Neural cell (in vitro differentiated cells): ENCODE results near the gene MECR.

Source experiments
- CTCF ChIP-seq: fragments of 450-650 bp; IDR thresholded peaks from 2 replicates; pipeline ENCODE4 v1.5.1; 2014; ENCODE audit warnings: antibody characterized with exemption, mild to moderate bottlenecking, moderate library complexity; ENCODE audit not compliant: poor library complexity, severe bottlenecking
- EP300 ChIP-seq: fragments of 450-650 bp; conservative IDR thresholded peaks from 2 replicates; pipeline ENCODE4 v1.6.1; 2014; ENCODE audit warnings: antibody characterized with exemption, mild to moderate bottlenecking, moderate library complexity; ENCODE audit not compliant: poor library complexity, severe bottlenecking
- EZH2 ChIP-seq: fragments of 200-600, 300-800 bp; shearing (Covaris generic), sonication (generic); IDR thresholded peaks from 2 replicates; pipeline ENCODE4 v1.6.1; 2014; ENCODE audit warnings: antibody characterized with exemption, low read length, borderline replicate concordance, mild to moderate bottlenecking; ENCODE audit not compliant: insufficient read depth, poor library complexity, severe bottlenecking
- MXI1 ChIP-seq: fragments of 450-650 bp; conservative IDR thresholded peaks from 2 replicates; pipeline ENCODE4 v1.6.1; 2014; ENCODE audit warnings: antibody characterized with exemption, mild to moderate bottlenecking; ENCODE audit not compliant: poor library complexity, severe bottlenecking
- POLR2AphosphoS5 ChIP-seq: IDR thresholded peaks from 2 replicates; pipeline ENCODE4 v1.6.1; 2012
- REST ChIP-seq: IDR thresholded peaks from 2 replicates; pipeline ENCODE4 v1.6.1; 2012; ENCODE audit warnings: borderline replicate concordance
- SMC3 ChIP-seq: fragments of 450-650 bp; conservative IDR thresholded peaks from 2 replicates; pipeline ENCODE4 v1.6.1; 2014; ENCODE audit warnings: antibody characterized with exemption, mild to moderate bottlenecking, moderate library complexity; ENCODE audit not compliant: poor library complexity
- TAF1 ChIP-seq: IDR thresholded peaks from 2 replicates; pipeline ENCODE4 v1.6.1; 2012; ENCODE audit warnings: low read depth

GRCh38 chr1:29144178-29144577, 86.6 kb downstream of the MECR start:
- no peak for TF ChIP-seq CTCF
- TF ChIP-seq POLR2AphosphoS5 = no peak
- TF ChIP-seq REST = no peak
- TF ChIP-seq EZH2 = no peak
- TF ChIP-seq SMC3 = no peak
- no peak for TF ChIP-seq TAF1
- no peak for TF ChIP-seq EP300
- TF ChIP-seq MXI1 = no peak
